Astrocyte of the cerebellum (primary cell): Measurements from ENCODE around the gene EPAS1.

Experiments
- DNase-seq: peaks from one replicate; pipeline ENCODE4 v3.0.0-alpha.2; 2011; ENCODE audit warnings: low read depth
- H3K4me3 ChIP-seq: 2 replicates; pipeline ENCODE4 v1.5.1; 2011; ENCODE audit warnings: mild to moderate bottlenecking, low read depth, low read length, moderate library complexity
- CTCF ChIP-seq: IDR thresholded peaks from 2 replicates; pipeline ENCODE4 v1.5.1; 2012; ENCODE audit warnings: low read length, low read depth, moderate library complexity, mild to moderate bottlenecking; ENCODE audit errors: missing control alignments
- in situ Hi-C: cut with HindIII; loops from 2 replicates; pipeline ENCODE4 v1.10.0; 2017; ENCODE audit warnings: low sequenced_read_pairs

EPAS1 gene

GRCh38 chr2:46375566-46376125 lies 78.4 kb downstream of the EPAS1 start:
- TF ChIP-seq CTCF, result no peak
- DNase-seq, result no peak
- no peak overlapping the region for H3K4me3 ChIP-seq
- in situ Hi-C loops, result no loop called here

- in situ Hi-C loops, result no loop called here
- DNase-seq, result no peak
- TF ChIP-seq CTCF, result no peak
- H3K4me3 ChIP-seq, result no peak overlapping the region
Observed at GRCh38 chr2:46376586-46376985, 79.4 kb downstream of the EPAS1 start.

- DNase-seq, result no peak
- no peak overlapping the region for H3K4me3 ChIP-seq
- in situ Hi-C loops, result no loop called here
- no peak for TF ChIP-seq CTCF
Observed at GRCh38 chr2:46377101-46377581, 79.9 kb downstream of the EPAS1 start.

GRCh38 chr2:46377666-46378560 lies 80.7 kb downstream of the EPAS1 start:
- no peak for TF ChIP-seq CTCF
- no peak for DNase-seq
- in situ Hi-C loops, result no loop called here
- H3K4me3 ChIP-seq, result no peak overlapping the region

- in situ Hi-C loops, result no loop called here
- H3K4me3 ChIP-seq, result no peak overlapping the region
- no peak for TF ChIP-seq CTCF
- DNase-seq, result no peak
Observed at GRCh38 chr2:46378616-46379015, 81.4 kb downstream of the EPAS1 start.

- no peak for TF ChIP-seq CTCF
- H3K4me3 ChIP-seq, result no peak overlapping the region
- in situ Hi-C loops, result no loop called here
- no peak for DNase-seq
Observed at GRCh38 chr2:46379213-46380037, 82.2 kb downstream of the EPAS1 start.
